Progenitor cell of endocrine pancreas (in vitro differentiated cells): ENCODE measurements around the gene SEMA6D. TPM values are rescaled to one million over a fixed set of nuclear protein-coding genes. Genes with fewer than 3 reads are reported as not detected.

Experiments used
- DNase-seq: peaks from one replicate; pipeline ENCODE4 v3.0.0; 2021; ENCODE audit warnings: low spot score; ENCODE audit not compliant: unreplicated experiment
- H3K27ac Mint-ChIP-seq: 2 replicates; pipeline ENCODE4 v1.8.0; 2021; ENCODE audit warnings: mild to moderate bottlenecking, moderate library complexity, mixed read lengths
- H3K27me3 Mint-ChIP-seq: 2 replicates; pipeline ENCODE4 v1.8.0; 2021; ENCODE audit warnings: mixed read lengths
- H3K36me3 Mint-ChIP-seq: 2 replicates; pipeline ENCODE4 v1.8.0; 2022; ENCODE audit warnings: mixed read lengths; ENCODE audit not compliant: insufficient read depth
- H3K4me1 Mint-ChIP-seq: 2 replicates; pipeline ENCODE4 v1.8.0; 2021; ENCODE audit warnings: low read depth, mixed read lengths
- H3K4me3 Mint-ChIP-seq: 2 replicates; pipeline ENCODE4 v1.8.0; 2021; ENCODE audit warnings: low read depth, mild to moderate bottlenecking, moderate library complexity, mixed read lengths
- H3K9me3 Mint-ChIP-seq: 2 replicates; pipeline ENCODE4 v1.8.0; 2021; ENCODE audit warnings: low read depth, mixed read lengths
- CTCF ChIP-seq: fragments of 200-600 bp; sonication (generic); IDR thresholded peaks from one replicate; pipeline ENCODE4 v1.5.0; 2021; ENCODE audit warnings: antibody characterized with exemption, mild to moderate bottlenecking; ENCODE audit not compliant: unreplicated experiment
- total RNA-seq: library from RNA; stranded (reverse); gene quantifications from 2 replicates; pipeline ENCODE4 v1.2.1, GENCODE V29; 2021

SEMA6D gene
- total RNA-seq, 1 donor from 2014 or later = 10.6 TPM

- H3K9me3 Mint-ChIP-seq = no peaks in the 10 kb centered on the region
- H3K27me3 Mint-ChIP-seq = no peaks in the 10 kb centered on the region
- no peak for TF ChIP-seq CTCF
- no peak overlapping the region for H3K4me3 Mint-ChIP-seq
- DNase-seq = no peak
- peaks cover 12% of the 10 kb centered on the region for H3K4me1 Mint-ChIP-seq
- no peaks in the 10 kb centered on the region for H3K36me3 Mint-ChIP-seq
- no peak overlapping the region for H3K27ac Mint-ChIP-seq
Measured at GRCh38 chr15:47813748-47814384, 96.6 kb downstream of the SEMA6D start.

- Mint-ChIP-seq H3K9me3 (no peaks in the 10 kb centered on the region), H3K27me3 (no peaks in the 10 kb centered on the region), H3K4me3 (no peak overlapping the region), H3K4me1 (peaks cover 12% of the 10 kb centered on the region), H3K27ac (no peak overlapping the region), H3K36me3 (no peaks in the 10 kb centered on the region)
- no peak for DNase-seq
- no peak for TF ChIP-seq CTCF
Measured at GRCh38 chr15:47814620-47815019, 97.3 kb downstream of the SEMA6D start.

DNA sequence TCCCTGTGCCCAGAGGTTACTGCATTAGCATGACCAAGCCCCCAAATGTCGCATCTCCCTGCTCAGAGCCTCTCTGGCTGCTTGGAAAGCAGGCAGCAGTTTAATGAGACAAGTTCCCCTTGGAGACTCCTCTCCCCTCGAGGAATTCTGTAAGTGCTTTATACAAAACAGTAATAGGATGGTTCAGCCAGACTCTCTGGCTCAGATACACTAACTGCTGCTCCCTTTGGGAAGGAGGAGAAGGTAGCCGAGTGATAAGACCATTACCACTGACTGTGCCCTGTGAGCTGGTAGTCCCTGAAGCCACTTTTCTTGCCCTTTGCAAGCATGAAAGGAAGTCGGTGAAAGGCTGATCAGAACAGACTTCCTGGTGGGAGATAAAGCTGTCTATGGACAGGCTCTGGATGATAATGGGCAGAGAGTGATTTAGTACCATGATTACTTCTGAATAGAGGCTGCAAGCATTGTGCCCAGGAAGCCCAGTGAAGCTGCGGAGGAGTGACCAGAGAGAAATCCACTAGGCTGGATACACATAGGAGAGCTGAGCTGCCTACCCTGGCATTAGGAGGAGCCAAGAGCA lies 100.8 kb downstream of the SEMA6D start:
- no peak for TF ChIP-seq CTCF
- Mint-ChIP-seq H3K4me1 (no peaks in the 10 kb centered on the region), H3K27ac (no peak overlapping the region), H3K4me3 (no peak overlapping the region), H3K36me3 (no peaks in the 10 kb centered on the region), H3K27me3 (no peaks in the 10 kb centered on the region), H3K9me3 (no peaks in the 10 kb centered on the region)
- no peak for DNase-seq

- H3K36me3 Mint-ChIP-seq = no peaks in the 10 kb centered on the region
- no peak overlapping the region for H3K4me3 Mint-ChIP-seq
- DNase-seq = no peak
- H3K9me3 Mint-ChIP-seq = no peaks in the 10 kb centered on the region
- no peak overlapping the region for H3K27ac Mint-ChIP-seq
- TF ChIP-seq CTCF = no peak
- H3K4me1 Mint-ChIP-seq = no peaks in the 10 kb centered on the region
- no peaks in the 10 kb centered on the region for H3K27me3 Mint-ChIP-seq
Measured at GRCh38 chr15:47819158-47819557, 101.9 kb downstream of the SEMA6D start.

GRCh38 chr15:47820057-47820746 lies 102.9 kb downstream of the SEMA6D start:
- TF ChIP-seq CTCF = no peak
- Mint-ChIP-seq H3K27ac (no peak overlapping the region), H3K9me3 (no peaks in the 10 kb centered on the region), H3K4me1 (no peaks in the 10 kb centered on the region), H3K4me3 (no peak overlapping the region), H3K36me3 (no peaks in the 10 kb centered on the region), H3K27me3 (no peaks in the 10 kb centered on the region)
- DNase-seq = no peak
